Measurements from ENCODE around the gene RAB3B. TPM values are rescaled to one million over a fixed set of nuclear protein-coding genes. Genes with fewer than 3 reads are reported as not detected.
A peak's percentile ranks its signal among the peaks of the same experiment; 100 is the strongest.

The RAB3B gene
- total RNA-seq, 1 donor from 2014 or later: 86.2 TPM

- Mint-ChIP-seq H3K36me3 (ENCODE audit: insufficient read depth) (peaks cover 9% of the 10 kb centered on the region), H3K27me3 (no peaks in the 10 kb centered on the region), H3K9me3 (ENCODE audit: low read depth) (no peaks in the 10 kb centered on the region), H3K27ac (no peak overlapping the region), H3K4me3 (ENCODE audit: low read depth) (no peak overlapping the region), H3K4me1 (ENCODE audit: low read depth) (no peaks in the 10 kb centered on the region)
- no peak for DNase-seq (ENCODE audit: low spot score, unreplicated experiment)
- TF ChIP-seq CTCF (IDR thresholded peaks at IDR 0.05; ENCODE audit: unreplicated experiment): no peak
Observed at GRCh38 chr1:51928896-51929295, 61.6 kb downstream of the RAB3B start.

GRCh38 chr1:51927029-51927428 lies 63.5 kb downstream of the RAB3B start:
- TF ChIP-seq CTCF (IDR thresholded peaks at IDR 0.05; ENCODE audit: unreplicated experiment): no peak
- H3K27ac Mint-ChIP-seq: no peak overlapping the region
- H3K36me3 Mint-ChIP-seq (ENCODE audit: insufficient read depth): peaks cover 5% of the 10 kb centered on the region
- H3K4me3 Mint-ChIP-seq (ENCODE audit: low read depth): no peak overlapping the region
- H3K4me1 Mint-ChIP-seq (ENCODE audit: low read depth): peaks cover 3% of the 10 kb centered on the region
- H3K27me3 Mint-ChIP-seq: no peaks in the 10 kb centered on the region
- H3K9me3 Mint-ChIP-seq (ENCODE audit: low read depth): no peaks in the 10 kb centered on the region
- DNase-seq (ENCODE audit: low spot score, unreplicated experiment): no peak

GRCh38 chr1:51926171-51926812 lies 64.2 kb downstream of the RAB3B start:
- no peak for DNase-seq (ENCODE audit: low spot score, unreplicated experiment)

GRCh38 chr1:51924455-51924854 lies 66.0 kb downstream of the RAB3B start:
- H3K9me3 Mint-ChIP-seq (ENCODE audit: low read depth): no peaks in the 10 kb centered on the region
- peaks cover 6% of the 10 kb centered on the region for H3K36me3 Mint-ChIP-seq (ENCODE audit: insufficient read depth)
- no peak overlapping the region for H3K27ac Mint-ChIP-seq
- H3K27me3 Mint-ChIP-seq: no peaks in the 10 kb centered on the region
- peaks cover 12% of the 10 kb centered on the region for H3K4me1 Mint-ChIP-seq (ENCODE audit: low read depth)
- TF ChIP-seq CTCF (IDR thresholded peaks at IDR 0.05; ENCODE audit: unreplicated experiment): no peak
- H3K4me3 Mint-ChIP-seq (ENCODE audit: low read depth): no peak overlapping the region
- no peak for DNase-seq (ENCODE audit: low spot score, unreplicated experiment)

More at GRCh38 chr1:51926171-51926812, 64.2 kb downstream of the RAB3B start:
- H3K4me3 Mint-ChIP-seq (ENCODE audit: low read depth): no peak overlapping the region
- peaks cover 5% of the 10 kb centered on the region for H3K4me1 Mint-ChIP-seq (ENCODE audit: low read depth)
- TF ChIP-seq CTCF (IDR thresholded peaks at IDR 0.05; ENCODE audit: unreplicated experiment): peak; percentile 28
- H3K9me3 Mint-ChIP-seq (ENCODE audit: low read depth): no peaks in the 10 kb centered on the region
- H3K27ac Mint-ChIP-seq: no peak overlapping the region
- no peaks in the 10 kb centered on the region for H3K27me3 Mint-ChIP-seq
- peaks cover 5% of the 10 kb centered on the region for H3K36me3 Mint-ChIP-seq (ENCODE audit: insufficient read depth)

- Mint-ChIP-seq H3K27ac (no peak overlapping the region), H3K36me3 (ENCODE audit: insufficient read depth) (peaks cover 11% of the 10 kb centered on the region), H3K9me3 (ENCODE audit: low read depth) (no peaks in the 10 kb centered on the region), H3K4me1 (ENCODE audit: low read depth) (peaks cover 12% of the 10 kb centered on the region), H3K4me3 (ENCODE audit: low read depth) (no peak overlapping the region), H3K27me3 (no peaks in the 10 kb centered on the region)
- no peak for TF ChIP-seq CTCF (IDR thresholded peaks at IDR 0.05; ENCODE audit: unreplicated experiment)
- DNase-seq (ENCODE audit: low spot score, unreplicated experiment): no peak
Observed at GRCh38 chr1:51922040-51922439, 68.5 kb downstream of the RAB3B start.

Data from progenitor cell of endocrine pancreas (in vitro differentiated cells).